Mesothelial cell of epicardium (in vitro differentiated cells): Measurements from ENCODE around the gene ATP8A1. TPM values are rescaled to one million over a fixed set of nuclear protein-coding genes. Genes with fewer than 3 reads are reported as not detected.

Experiments
- DNase-seq, 2 experiments: peaks; one replicate each; pipeline ENCODE4 v3.0.0; 2021; ENCODE audit warnings: low spot score in 2 of 2; ENCODE audit not compliant: unreplicated experiment in 2 of 2
- H3K27ac Mint-ChIP-seq: 2 replicates; pipeline ENCODE4 v1.8.0; 2021; ENCODE audit warnings: mixed read lengths
- H3K27me3 Mint-ChIP-seq: 2 replicates; pipeline ENCODE4 v1.8.0; 2021; ENCODE audit warnings: low read depth, mixed read lengths
- H3K36me3 Mint-ChIP-seq: 2 replicates; pipeline ENCODE4 v1.8.0; 2021; ENCODE audit warnings: mixed read lengths
- H3K4me1 Mint-ChIP-seq: 2 replicates; pipeline ENCODE4 v1.8.0; 2021; ENCODE audit warnings: mixed read lengths
- H3K4me3 Mint-ChIP-seq: 2 replicates; pipeline ENCODE4 v1.8.0; 2021; ENCODE audit warnings: mild to moderate bottlenecking, moderate library complexity, mixed read lengths
- H3K9me3 Mint-ChIP-seq: 2 replicates; pipeline ENCODE4 v1.8.0; 2021; ENCODE audit warnings: mixed read lengths
- CTCF ChIP-seq: fragments of 200-600 bp; sonication (generic); IDR thresholded peaks from one replicate; pipeline ENCODE4 v1.5.0; 2021; ENCODE audit warnings: antibody characterized with exemption; ENCODE audit not compliant: unreplicated experiment
- total RNA-seq: library from RNA; stranded (reverse); gene quantifications from 3 replicates; pipeline ENCODE4 v1.2.1, GENCODE V29; 2021

The ATP8A1 gene
- total RNA-seq, 1 donor from 2014 or later, result 15.7 TPM

- H3K27me3 Mint-ChIP-seq, result no peaks in the 10 kb centered on the region
- no peak overlapping the region for H3K4me3 Mint-ChIP-seq
- H3K27ac Mint-ChIP-seq, result no peak overlapping the region
- no peaks in the 10 kb centered on the region for H3K4me1 Mint-ChIP-seq
- TF ChIP-seq CTCF, result no peak
- DNase-seq, result no peak
- H3K9me3 Mint-ChIP-seq, result peaks cover 16% of the 10 kb centered on the region
- H3K36me3 Mint-ChIP-seq, result peaks cover 16% of the 10 kb centered on the region
Observed at GRCh38 chr4:42458657-42459056, 198.2 kb downstream of the ATP8A1 start.

- Mint-ChIP-seq H3K27me3 (no peaks in the 10 kb centered on the region), H3K4me3 (no peak overlapping the region), H3K4me1 (no peaks in the 10 kb centered on the region), H3K9me3 (no peaks in the 10 kb centered on the region), H3K27ac (no peak overlapping the region), H3K36me3 (no peaks in the 10 kb centered on the region)
- no peak for TF ChIP-seq CTCF
- DNase-seq, result no peak
Observed at GRCh38 chr4:42454755-42455420, 202.0 kb downstream of the ATP8A1 start.

- Mint-ChIP-seq H3K36me3 (peaks cover 5% of the 10 kb centered on the region), H3K27me3 (no peaks in the 10 kb centered on the region), H3K4me1 (no peaks in the 10 kb centered on the region)
Observed at GRCh38 chr4:42453612-42454011, 203.3 kb downstream of the ATP8A1 start.

GRCh38 chr4:42452823-42453222 lies 204.1 kb downstream of the ATP8A1 start:
- H3K36me3 Mint-ChIP-seq, result peaks cover 5% of the 10 kb centered on the region
- no peak overlapping the region for H3K27ac Mint-ChIP-seq
- H3K4me1 Mint-ChIP-seq, result no peaks in the 10 kb centered on the region
- H3K27me3 Mint-ChIP-seq, result no peaks in the 10 kb centered on the region
- no peak for DNase-seq
- peaks cover 6% of the 10 kb centered on the region for H3K9me3 Mint-ChIP-seq
- no peak overlapping the region for H3K4me3 Mint-ChIP-seq
- TF ChIP-seq CTCF, result no peak

More at GRCh38 chr4:42453612-42454011, 203.3 kb downstream of the ATP8A1 start:
- TF ChIP-seq CTCF, result no peak
- no peak for DNase-seq
- Mint-ChIP-seq H3K9me3 (peaks cover 6% of the 10 kb centered on the region), H3K27ac (no peak overlapping the region), H3K4me3 (no peak overlapping the region)

- Mint-ChIP-seq H3K27me3 (no peaks in the 10 kb centered on the region), H3K9me3 (peaks cover 11% of the 10 kb centered on the region), H3K4me1 (peaks cover 6% of the 10 kb centered on the region), H3K4me3 (no peak overlapping the region), H3K36me3 (peaks cover 5% of the 10 kb centered on the region), H3K27ac (no peak overlapping the region)
- DNase-seq, result no peak
- TF ChIP-seq CTCF, result no peak
Observed at GRCh38 chr4:42446823-42447222, 210.1 kb downstream of the ATP8A1 start.
